Inferior parietal cortex (tissue), 1 donor: Measurements from ENCODE around the gene PIP5K1C.

Source experiments
- DNase-seq: peaks from one replicate; pipeline ENCODE4 v3.0.0-alpha.2; 2016; ENCODE audit errors: extremely low spot score

Gene PIP5K1C, protein sequence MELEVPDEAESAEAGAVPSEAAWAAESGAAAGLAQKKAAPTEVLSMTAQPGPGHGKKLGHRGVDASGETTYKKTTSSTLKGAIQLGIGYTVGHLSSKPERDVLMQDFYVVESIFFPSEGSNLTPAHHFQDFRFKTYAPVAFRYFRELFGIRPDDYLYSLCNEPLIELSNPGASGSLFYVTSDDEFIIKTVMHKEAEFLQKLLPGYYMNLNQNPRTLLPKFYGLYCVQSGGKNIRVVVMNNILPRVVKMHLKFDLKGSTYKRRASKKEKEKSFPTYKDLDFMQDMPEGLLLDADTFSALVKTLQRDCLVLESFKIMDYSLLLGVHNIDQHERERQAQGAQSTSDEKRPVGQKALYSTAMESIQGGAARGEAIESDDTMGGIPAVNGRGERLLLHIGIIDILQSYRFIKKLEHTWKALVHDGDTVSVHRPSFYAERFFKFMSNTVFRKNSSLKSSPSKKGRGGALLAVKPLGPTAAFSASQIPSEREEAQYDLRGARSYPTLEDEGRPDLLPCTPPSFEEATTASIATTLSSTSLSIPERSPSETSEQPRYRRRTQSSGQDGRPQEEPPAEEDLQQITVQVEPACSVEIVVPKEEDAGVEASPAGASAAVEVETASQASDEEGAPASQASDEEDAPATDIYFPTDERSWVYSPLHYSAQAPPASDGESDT

DNA sequence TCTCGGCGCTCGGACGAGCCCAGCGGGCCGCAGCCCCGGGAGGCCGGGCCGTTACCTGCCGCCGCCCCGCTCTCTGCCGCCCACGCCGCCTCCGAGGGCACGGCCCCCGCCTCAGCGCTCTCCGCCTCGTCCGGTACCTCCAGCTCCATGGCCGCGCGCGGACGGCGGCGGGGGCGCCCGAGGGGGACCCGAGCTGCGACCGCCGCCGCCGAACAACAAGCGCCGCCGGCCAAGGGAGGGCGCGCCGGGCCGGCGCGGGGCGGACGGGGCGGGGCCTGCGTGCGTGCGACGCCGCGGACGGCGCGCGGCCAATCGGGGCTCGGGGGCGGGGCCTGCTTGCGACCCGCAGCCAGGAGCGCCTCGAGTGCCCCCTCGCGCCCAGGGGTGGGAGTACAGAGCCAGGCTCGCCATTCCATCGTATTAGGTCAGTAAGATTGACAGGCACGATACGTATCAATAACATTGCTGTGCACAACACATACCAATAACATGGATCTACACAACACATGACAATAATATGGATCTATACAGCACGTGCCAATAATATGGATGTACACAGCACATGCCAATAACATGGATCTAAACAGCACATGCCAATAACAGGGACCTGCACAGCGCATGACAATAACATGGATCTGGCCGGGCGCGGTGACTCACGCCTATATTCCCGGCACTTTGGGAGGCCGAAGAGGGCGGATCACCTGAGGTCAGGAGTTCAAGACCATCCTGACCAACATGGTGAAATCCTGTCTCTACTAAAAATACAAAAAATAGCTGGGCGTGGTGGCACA lies at the start of gene PIP5K1C:
PIP5K1C (minus strand) TSS at position 227 of the 791 bp plus-strand sequence; CDS start at position 149, 78 bp downstream.
- peak; percentile 78 for DNase-seq

GRCh38 chr19:3748965-3749364 lies 48.7 kb upstream of the PIP5K1C start:
- no peak for DNase-seq

GRCh38 chr19:3746371-3747056 lies 46.2 kb upstream of the PIP5K1C start:
- no peak for DNase-seq

- no peak for DNase-seq
Observed at GRCh38 chr19:3745363-3746045, 45.2 kb upstream of the PIP5K1C start.

- DNase-seq = no peak
Observed at GRCh38 chr19:3743486-3743885, 43.2 kb upstream of the PIP5K1C start.

GRCh38 chr19:3740431-3740830 lies 40.2 kb upstream of the PIP5K1C start:
- DNase-seq = no peak

GRCh38 chr19:3738477-3739220 lies 38.4 kb upstream of the PIP5K1C start:
- DNase-seq = no peak

GRCh38 chr19:3737487-3738205 lies 37.4 kb upstream of the PIP5K1C start:
- no peak for DNase-seq

- no peak for DNase-seq
Observed at GRCh38 chr19:3736106-3736724, 35.9 kb upstream of the PIP5K1C start.

DNA sequence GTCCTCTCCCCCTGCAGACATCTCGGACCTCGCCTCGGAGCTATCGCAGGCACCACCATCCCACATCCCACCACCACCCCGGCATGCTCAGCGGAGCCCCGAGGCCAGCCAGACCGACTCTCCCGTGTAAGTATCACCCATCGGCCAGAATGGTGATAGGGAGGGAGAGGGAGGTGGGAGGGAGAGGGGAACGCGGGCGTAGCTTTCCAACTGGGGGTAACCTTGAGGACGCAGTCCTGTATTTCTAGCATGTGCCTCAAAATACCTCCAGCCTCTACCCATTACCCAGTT lies 34.0 kb upstream of the PIP5K1C start:
- DNase-seq = no peak

- no peak for DNase-seq
Observed at GRCh38 chr19:3733549-3734309, 33.5 kb upstream of the PIP5K1C start.

DNA sequence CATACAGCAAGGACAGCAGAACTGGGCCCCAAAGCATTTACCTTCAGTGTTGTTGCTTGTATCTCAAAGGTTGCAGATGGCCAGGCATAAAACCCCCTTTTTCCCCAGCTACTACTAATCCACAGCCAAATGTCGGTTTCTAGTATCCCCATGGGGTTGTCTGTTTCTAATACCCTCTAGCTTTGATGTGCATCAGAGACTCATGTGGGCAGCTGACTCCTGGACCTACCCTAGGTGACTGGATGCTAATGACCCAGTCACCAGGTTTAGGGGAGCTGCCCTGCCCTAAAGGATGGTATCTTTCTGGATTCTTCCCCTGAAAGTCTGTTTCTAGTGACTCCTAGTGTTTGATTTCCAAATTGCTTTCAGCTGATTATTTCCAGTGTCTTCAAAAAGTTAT lies 31.8 kb upstream of the PIP5K1C start:
- DNase-seq = no peak

DNA sequence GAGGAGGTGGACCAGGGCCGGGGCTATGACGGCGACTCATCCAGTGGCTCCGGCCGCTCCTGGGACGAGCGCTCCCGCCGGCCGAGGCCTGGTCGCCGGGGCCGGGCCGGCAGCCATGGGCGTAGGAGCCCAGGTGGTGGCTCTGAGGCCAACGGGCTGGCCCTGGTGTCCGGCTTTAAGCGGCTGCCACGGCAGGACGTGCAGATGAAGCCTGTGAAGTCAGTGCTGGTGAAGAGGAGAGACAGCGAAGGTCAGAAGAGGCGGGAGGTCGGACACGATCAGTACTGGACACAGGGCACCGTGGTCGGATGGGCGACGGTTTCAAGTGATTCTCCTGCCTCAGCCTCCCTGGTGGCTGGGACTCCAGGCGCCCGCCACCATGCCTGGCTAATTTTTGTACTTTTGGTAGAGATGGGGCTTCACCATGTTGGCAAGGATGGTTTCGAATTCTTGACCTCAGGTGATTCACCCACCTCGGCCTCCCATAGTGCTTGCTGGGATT lies 30.2 kb upstream of the PIP5K1C start:
- DNase-seq = no peak

DNA sequence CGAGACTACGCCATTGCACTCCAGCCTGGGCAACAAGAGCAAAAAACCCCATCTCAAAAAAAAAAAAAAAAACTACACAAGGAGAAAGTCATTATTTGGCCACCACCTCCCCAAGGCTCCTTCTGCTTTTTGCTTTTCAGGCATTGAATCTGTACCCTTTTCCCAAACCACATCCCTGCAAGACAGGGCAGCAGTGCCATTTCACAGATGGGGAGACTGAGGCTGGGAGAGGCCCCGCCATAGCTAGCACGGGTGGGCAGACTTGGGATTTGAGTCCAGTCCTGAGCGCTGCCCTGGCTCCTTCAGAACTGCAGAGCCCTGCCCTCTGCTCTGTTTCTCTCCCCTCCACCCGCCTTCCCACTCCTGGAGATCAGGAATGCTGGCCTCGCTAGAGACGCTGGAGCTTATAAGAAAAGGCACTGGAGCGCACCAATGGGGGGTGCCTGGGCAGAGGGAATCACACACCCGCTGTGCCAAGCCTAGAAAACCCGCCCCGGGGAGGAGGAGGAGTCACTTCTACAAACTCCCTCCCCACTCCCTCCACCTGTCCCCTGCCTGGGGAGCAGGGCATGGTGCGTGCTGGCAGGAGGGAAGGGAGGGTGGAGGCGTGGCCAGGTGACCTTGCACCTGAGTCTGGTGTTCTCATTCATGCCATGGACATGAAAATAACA lies 25.5 kb upstream of the PIP5K1C start:
- DNase-seq = no peak

DNA sequence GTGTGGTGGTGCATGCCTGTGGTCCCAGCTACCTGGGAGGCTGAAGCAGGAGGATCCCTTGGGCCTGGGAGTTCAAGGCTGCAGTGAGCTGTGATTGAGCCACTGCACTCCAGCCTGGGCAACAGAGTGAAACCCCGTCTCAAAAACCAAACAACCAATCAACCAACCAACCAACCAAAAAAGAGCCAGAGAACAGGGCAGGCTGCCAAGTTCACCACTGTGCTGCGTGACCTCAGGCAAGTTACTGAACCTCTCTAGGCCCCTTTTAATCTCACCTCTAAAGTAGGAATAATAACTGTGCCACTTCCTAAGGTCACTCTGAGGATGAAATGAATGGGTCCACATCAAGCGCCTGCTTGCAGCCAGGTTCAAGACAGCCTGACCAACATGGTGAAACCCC lies 24.9 kb upstream of the PIP5K1C start:
- DNase-seq = no peak

DNA sequence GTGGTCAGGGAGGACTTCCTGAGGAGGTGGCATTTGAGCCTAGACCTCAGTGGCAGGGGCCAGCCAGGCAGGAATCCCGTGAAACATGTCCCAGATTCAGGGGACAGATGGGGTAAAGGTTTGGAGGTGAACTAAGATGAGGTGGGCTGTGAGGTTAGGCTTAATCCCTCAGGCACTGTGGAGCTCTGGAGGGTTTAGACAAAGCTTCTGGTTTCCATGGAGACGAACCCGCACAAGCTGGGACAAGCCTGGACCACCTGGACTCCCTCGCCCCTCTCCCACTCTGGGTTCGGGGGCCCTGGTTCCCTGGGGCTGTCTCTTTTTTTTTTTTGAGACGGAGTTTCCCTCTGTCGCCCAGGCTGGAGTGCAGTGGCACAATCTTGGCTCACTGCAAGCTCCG lies 23.6 kb upstream of the PIP5K1C start:
- DNase-seq = no peak

GRCh38 chr19:3723110-3723488 lies 22.8 kb upstream of the PIP5K1C start:
- DNase-seq = no peak

GRCh38 chr19:3722443-3723109 lies 22.3 kb upstream of the PIP5K1C start:
- DNase-seq = no peak
